Measurements from ENCODE around the gene GLI1. TPM values are rescaled to one million over a fixed set of nuclear protein-coding genes. Genes with fewer than 3 reads are reported as not detected.

Gene GLI1
- under 0.01 and 0.14 TPM in 2 replicates for total RNA-seq

GRCh38 chr12:57459750-57460467 lies at the start of gene GLI1:
Gene GLI1 (plus strand): TSS chr12:57459785. CDS start chr12:57463692, 3,907 bp downstream.

GRCh38 chr12:57430931-57431566 lies 28.5 kb upstream of the GLI1 start, which contains the start of gene R3HDM2:
Gene R3HDM2 (minus strand): TSS chr12:57431043. CDS start chr12:57310428, 120,615 bp downstream.

GRCh38 chr12:57434517-57435223 lies 24.9 kb upstream of the GLI1 start, which contains the start of gene INHBC:
Gene INHBC (plus strand): TSS chr12:57434784. CDS start chr12:57434887, 103 bp downstream.

GRCh38 chr12:57454566-57455373 lies 4.8 kb upstream of the GLI1 start, which contains the start of gene INHBE:
Gene INHBE (plus strand): TSS chr12:57455307. CDS start chr12:57455537, 230 bp downstream.

GRCh38 chr12:57479376-57480115 lies 20.0 kb downstream of the GLI1 start, which contains the start of gene ARHGAP9:
Gene ARHGAP9 (minus strand): TSS chr12:57479866. CDS start chr12:57479406, 460 bp downstream.

GRCh38 chr12:57487597-57488401 lies 28.2 kb downstream of the GLI1 start, which contains the start of gene MARS1:
Gene MARS1 (plus strand): TSS chr12:57488068. CDS start chr12:57488091, 23 bp downstream.

GRCh38 chr12:57520053-57520818 lies 60.7 kb downstream of the GLI1 start, which contains the start of gene DDIT3:
Gene DDIT3 (minus strand): TSS chr12:57520514. CDS start chr12:57517406, 3,108 bp downstream.

Other genes starting within 250 kb of the GLI1 start
- gene NXPH4, start 243.0 kb upstream of the GLI1 start, total RNA-seq = 1.0 and 14.2 TPM in 2 replicates
- 379 and 408 TPM in 2 replicates for gene SHMT2, start 230.1 kb upstream of the GLI1 start, total RNA-seq
- gene STAC3, start 208.6 kb upstream of the GLI1 start, total RNA-seq = 0.34 and 0.36 TPM in 2 replicates
- 10.9 and 28.5 TPM in 2 replicates for gene R3HDM2, start 28.7 kb upstream of the GLI1 start, total RNA-seq
- gene INHBC, start 25.0 kb upstream of the GLI1 start, total RNA-seq = not detected in 2 replicates
- 0.34 and 1.5 TPM in 2 replicates for gene INHBE, start 4.5 kb upstream of the GLI1 start, total RNA-seq
- not detected in 2 replicates for gene ARHGAP9, start 20.1 kb downstream of the GLI1 start, total RNA-seq
- gene MARS1, start 28.3 kb downstream of the GLI1 start, total RNA-seq = 351 and 458 TPM in 2 replicates
- gene DDIT3, start 60.7 kb downstream of the GLI1 start, total RNA-seq = 128 and 270 TPM in 2 replicates
- gene MBD6, start 63.0 kb downstream of the GLI1 start, total RNA-seq = 3.4 and 19.0 TPM in 2 replicates
- gene DCTN2, start 87.4 kb downstream of the GLI1 start, total RNA-seq = 68.7 and 104 TPM in 2 replicates
- gene KIF5A, start 90.3 kb downstream of the GLI1 start, total RNA-seq = under 0.01 and 0.21 TPM in 2 replicates
- gene PIP4K2C, start 131.4 kb downstream of the GLI1 start, total RNA-seq = 47.8 and 62.5 TPM in 2 replicates
- 3.1 and 7.0 TPM in 2 replicates for gene DTX3, start 145.0 kb downstream of the GLI1 start, total RNA-seq
- gene ARHGEF25, start 151.7 kb downstream of the GLI1 start, total RNA-seq = under 0.01 and 0.43 TPM in 2 replicates
- 0.07 TPM in 1 of 2 replicates, not detected in the other for gene B4GALNT1, start 173.4 kb downstream of the GLI1 start, total RNA-seq
- 188 and 209 TPM in 2 replicates for gene OS9, start 234.3 kb downstream of the GLI1 start, total RNA-seq

All from nasal cavity respiratory epithelium epithelial cell of viscerocranial mucosa (primary cell).